H1 (cell line): Measurements from ENCODE around the gene OR2T4. TPM values are rescaled to one million over a fixed set of nuclear protein-coding genes. Genes with fewer than 3 reads are reported as not detected.

Source experiments
- E2F6 ChIP-seq: IDR thresholded peaks from 2 replicates; pipeline ENCODE4 v1.6.1; 2012; ENCODE audit warnings: inconsistent platforms
- HDAC2 ChIP-seq, 2 experiments: fragments of 300-600 bp in 1 of 2; sonication (generic) in 1 of 2; IDR thresholded peaks; 2 replicates each; pipeline ENCODE4 v1.6.1; 2011 to 2012; ENCODE audit warnings: low read depth in 2 of 2, low read length in 2 of 2, mild to moderate bottlenecking in 2 of 2, moderate library complexity in 2 of 2, borderline replicate concordance in 1 of 2, inconsistent platforms in 1 of 2
- polyA plus RNA-seq, 7 experiments: library from polyadenylated mRNA; depleted of rRNA in 3 of 7; stranded (reverse) in 5 of 7; unstranded in 2 of 7; fragments of >200 nt in 5 of 7; fragments of 200-250 nt in 2 of 7; gene quantifications; 1 replicate in 5 of 7; 2 replicates in 1 of 7; 4 replicates in 1 of 7; pipeline versions ENCODE4 v1.2.1 to v1.2.3, GENCODE V29; 2011 to 2013; ENCODE audit warnings: missing spikeins in 2 of 7, mixed read lengths in 2 of 7
- total RNA-seq: library from RNA; stranded (reverse); fragmentation: NEBNext Ultra II Directional; extraction: Animal tissue kit (Norgen Biotek cat#: 25700); gene quantifications from 2 replicates; pipeline ENCODE4 v1.2.1, GENCODE V29; 2021

Gene OR2T4
- total and polyA plus RNA-seq, 2 of the 8 experiments (the other 6 are each of a cell fraction or from before 2014, with no cell fraction given): not detected

- TF ChIP-seq HDAC2 (IDR thresholded peaks at IDR 0.05; ENCODE audit: borderline replicate concordance in 1 of 2, low read depth in 2 of 2, low read length in 2 of 2): no peak
- no peak for TF ChIP-seq E2F6
Measured at GRCh38 chr1:248316796-248317195, 44.7 kb upstream of the OR2T4 start (continued).
